ENCODE results near the gene ZNF473. TPM values are rescaled to one million over a fixed set of nuclear protein-coding genes. Genes with fewer than 3 reads are reported as not detected.

The ZNF473 gene
- total RNA-seq, 1 experiment from 2014 or later: 27.2 TPM

GRCh38 chr19:50030937-50031336 lies 5.1 kb downstream of the ZNF473 start:
- peaks cover 76% of the 10 kb centered on the region for H3K36me3 Mint-ChIP-seq (ENCODE audit: insufficient read depth, unreplicated experiment)
- no peaks in the 10 kb centered on the region for H3K27me3 Mint-ChIP-seq (ENCODE audit: unreplicated experiment)
- H3K4me1 Mint-ChIP-seq (ENCODE audit: low read depth, unreplicated experiment): peaks cover 16% of the 10 kb centered on the region
- H3K9me3 Mint-ChIP-seq (ENCODE audit: low read depth, unreplicated experiment): peaks cover 16% of the 10 kb centered on the region
- CTCF ChIA-PET: no interaction called here
- intact Hi-C loops (cut with micrococcal nuclease; ENCODE audit: unreplicated experiment): no loop called here
- TF ChIP-seq CTCF (IDR thresholded peaks at IDR 0.05; ENCODE audit: unreplicated experiment): no peak
- no peak overlapping the region for H3K27ac Mint-ChIP-seq (ENCODE audit: unreplicated experiment)
- no TSS peak for BruUV-seq (replicated peaks)
- H3K4me3 Mint-ChIP-seq (ENCODE audit: low read depth, unreplicated experiment): no peak overlapping the region
- DNase-seq: no peak

- Mint-ChIP-seq H3K9me3 (ENCODE audit: low read depth, unreplicated experiment) (peaks cover 20% of the 10 kb centered on the region), H3K36me3 (ENCODE audit: insufficient read depth, unreplicated experiment) (peaks cover 76% of the 10 kb centered on the region), H3K27me3 (ENCODE audit: unreplicated experiment) (no peaks in the 10 kb centered on the region), H3K4me3 (ENCODE audit: low read depth, unreplicated experiment) (no peak overlapping the region), H3K27ac (ENCODE audit: unreplicated experiment) (no peak overlapping the region), H3K4me1 (ENCODE audit: low read depth, unreplicated experiment) (no peaks in the 10 kb centered on the region)
- CTCF ChIA-PET: interaction anchor here (0.7 kb wide), 1 partner anchor 23 kb away, joined by 3 read pairs; no protein-coding TSS in a partner anchor
- BruUV-seq (replicated peaks): no TSS peak
- intact Hi-C loops (cut with micrococcal nuclease; ENCODE audit: unreplicated experiment): no loop called here
- no peak for DNase-seq
- TF ChIP-seq CTCF (IDR thresholded peaks at IDR 0.05; ENCODE audit: unreplicated experiment): no peak
Measured at GRCh38 chr19:50036908-50037307, 11.1 kb downstream of the ZNF473 start.

GRCh38 chr19:50039968-50040367 lies 14.2 kb downstream of the ZNF473 start:
- H3K9me3 Mint-ChIP-seq (ENCODE audit: low read depth, unreplicated experiment): peaks cover 21% of the 10 kb centered on the region
- no peak for DNase-seq
- CTCF ChIA-PET: no interaction called here
- peaks cover 81% of the 10 kb centered on the region for H3K36me3 Mint-ChIP-seq (ENCODE audit: insufficient read depth, unreplicated experiment)
- no peak overlapping the region for H3K4me3 Mint-ChIP-seq (ENCODE audit: low read depth, unreplicated experiment)
- TF ChIP-seq CTCF (IDR thresholded peaks at IDR 0.05; ENCODE audit: unreplicated experiment): no peak
- no peaks in the 10 kb centered on the region for H3K4me1 Mint-ChIP-seq (ENCODE audit: low read depth, unreplicated experiment)
- H3K27me3 Mint-ChIP-seq (ENCODE audit: unreplicated experiment): no peaks in the 10 kb centered on the region
- intact Hi-C loops (cut with micrococcal nuclease; ENCODE audit: unreplicated experiment): no loop called here
- no peak overlapping the region for H3K27ac Mint-ChIP-seq (ENCODE audit: unreplicated experiment)
- BruUV-seq (replicated peaks): no TSS peak

GRCh38 chr19:50040967-50041366 lies 15.2 kb downstream of the ZNF473 start:
- no peak for DNase-seq
- TF ChIP-seq CTCF (IDR thresholded peaks at IDR 0.05; ENCODE audit: unreplicated experiment): no peak
- CTCF ChIA-PET: interaction anchor here (0.6 kb wide), 1 partner anchor 39 kb away, joined by 6 read pairs; no protein-coding TSS in a partner anchor

More at GRCh38 chr19:50040967-50041366, 15.2 kb downstream of the ZNF473 start:
- peaks cover 24% of the 10 kb centered on the region for H3K9me3 Mint-ChIP-seq (ENCODE audit: low read depth, unreplicated experiment)
- no peak overlapping the region for H3K27ac Mint-ChIP-seq (ENCODE audit: unreplicated experiment)
- H3K4me3 Mint-ChIP-seq (ENCODE audit: low read depth, unreplicated experiment): no peak overlapping the region
- intact Hi-C loops (cut with micrococcal nuclease; ENCODE audit: unreplicated experiment): no loop called here
- BruUV-seq (replicated peaks): no TSS peak
- H3K27me3 Mint-ChIP-seq (ENCODE audit: unreplicated experiment): no peaks in the 10 kb centered on the region
- H3K4me1 Mint-ChIP-seq (ENCODE audit: low read depth, unreplicated experiment): no peaks in the 10 kb centered on the region
- peaks cover 84% of the 10 kb centered on the region for H3K36me3 Mint-ChIP-seq (ENCODE audit: insufficient read depth, unreplicated experiment)

All from Calu3 (cell line).